ENCODE data around the gene RNF138. TPM values are rescaled to one million over a fixed set of nuclear protein-coding genes. Genes with fewer than 3 reads are reported as not detected.

Gene RNF138
- total RNA-seq, 1 donor from 2014 or later: 19.1 TPM

DNA sequence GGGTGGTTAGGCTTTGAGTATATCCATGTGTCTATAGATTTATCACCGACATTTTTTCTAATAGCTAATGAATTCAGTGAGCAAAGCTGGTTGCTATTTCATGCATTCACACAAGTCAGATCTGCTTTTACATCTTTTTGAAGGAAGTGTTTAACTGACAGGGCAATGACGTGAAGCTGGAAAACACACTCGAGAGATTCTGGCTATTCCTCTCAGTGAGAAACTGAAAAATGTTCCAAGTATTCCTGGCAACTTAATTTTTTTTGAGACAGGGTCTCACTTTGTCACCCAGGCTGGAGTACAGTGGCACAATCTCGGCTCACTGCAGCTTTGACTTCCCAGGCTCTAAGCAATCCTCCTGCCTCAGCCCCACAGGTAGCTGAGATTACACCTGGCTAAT lies 21.2 kb downstream of the RNF138 start:
- no peaks in the 10 kb centered on the region for H3K27me3 Mint-ChIP-seq (ENCODE audit: unreplicated experiment)
- H3K36me3 Mint-ChIP-seq (ENCODE audit: unreplicated experiment): peaks cover 29% of the 10 kb centered on the region
- no peaks in the 10 kb centered on the region for H3K9me3 Mint-ChIP-seq (ENCODE audit: unreplicated experiment)
- no peak for DNase-seq (ENCODE audit: extremely low spot score, unreplicated experiment)
- TF ChIP-seq, protein P1, sequence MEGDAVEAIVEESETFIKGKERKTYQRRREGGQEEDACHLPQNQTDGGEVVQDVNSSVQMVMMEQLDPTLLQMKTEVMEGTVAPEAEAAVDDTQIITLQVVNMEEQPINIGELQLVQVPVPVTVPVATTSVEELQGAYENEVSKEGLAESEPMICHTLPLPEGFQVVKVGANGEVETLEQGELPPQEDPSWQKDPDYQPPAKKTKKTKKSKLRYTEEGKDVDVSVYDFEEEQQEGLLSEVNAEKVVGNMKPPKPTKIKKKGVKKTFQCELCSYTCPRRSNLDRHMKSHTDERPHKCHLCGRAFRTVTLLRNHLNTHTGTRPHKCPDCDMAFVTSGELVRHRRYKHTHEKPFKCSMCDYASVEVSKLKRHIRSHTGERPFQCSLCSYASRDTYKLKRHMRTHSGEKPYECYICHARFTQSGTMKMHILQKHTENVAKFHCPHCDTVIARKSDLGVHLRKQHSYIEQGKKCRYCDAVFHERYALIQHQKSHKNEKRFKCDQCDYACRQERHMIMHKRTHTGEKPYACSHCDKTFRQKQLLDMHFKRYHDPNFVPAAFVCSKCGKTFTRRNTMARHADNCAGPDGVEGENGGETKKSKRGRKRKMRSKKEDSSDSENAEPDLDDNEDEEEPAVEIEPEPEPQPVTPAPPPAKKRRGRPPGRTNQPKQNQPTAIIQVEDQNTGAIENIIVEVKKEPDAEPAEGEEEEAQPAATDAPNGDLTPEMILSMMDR (IDR thresholded peaks at IDR 0.05): no peak
- H3K4me3 Mint-ChIP-seq (ENCODE audit: unreplicated experiment): no peak overlapping the region
- H3K4me1 Mint-ChIP-seq (ENCODE audit: unreplicated experiment): peaks cover 14% of the 10 kb centered on the region
- H3K27ac Mint-ChIP-seq (ENCODE audit: unreplicated experiment): no peak overlapping the region

DNA sequence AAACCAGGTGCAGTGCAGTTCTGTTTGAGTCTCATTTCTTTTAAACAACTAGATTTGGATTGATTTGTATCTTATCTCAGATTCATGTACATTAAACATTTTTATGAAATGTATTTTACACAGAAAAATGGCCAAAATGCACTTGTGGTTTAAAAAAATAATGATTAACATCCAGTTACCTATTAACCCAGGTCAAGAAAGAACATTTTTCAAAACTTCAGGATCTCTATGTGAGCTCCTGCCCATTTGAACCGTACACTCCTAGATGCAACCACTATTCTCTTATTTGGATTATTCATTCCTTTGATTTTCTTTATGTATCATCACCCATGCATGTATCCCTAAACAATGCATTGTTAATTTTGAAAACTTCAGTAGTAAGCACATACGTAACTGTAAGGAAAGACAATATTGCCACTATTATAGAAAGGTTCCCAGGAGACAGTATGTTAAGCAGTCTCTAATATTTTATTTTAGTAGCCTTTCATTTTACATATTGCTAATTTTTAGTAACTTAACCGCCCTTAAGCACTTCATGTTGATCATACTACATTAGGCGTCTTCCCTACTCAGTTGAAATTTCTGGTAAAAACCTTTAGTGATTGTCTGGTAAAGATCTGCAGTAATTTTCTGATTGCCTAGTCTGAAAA lies 22.7 kb downstream of the RNF138 start:
- Mint-ChIP-seq H3K4me3 (ENCODE audit: unreplicated experiment) (no peak overlapping the region), H3K9me3 (ENCODE audit: unreplicated experiment) (no peaks in the 10 kb centered on the region), H3K27me3 (ENCODE audit: unreplicated experiment) (no peaks in the 10 kb centered on the region), H3K27ac (ENCODE audit: unreplicated experiment) (no peak overlapping the region), H3K4me1 (ENCODE audit: unreplicated experiment) (peaks cover 16% of the 10 kb centered on the region), H3K36me3 (ENCODE audit: unreplicated experiment) (peaks cover 30% of the 10 kb centered on the region)
- TF ChIP-seq, protein P1 (IDR thresholded peaks at IDR 0.05): no peak
- DNase-seq (ENCODE audit: extremely low spot score, unreplicated experiment): no peak

DNA sequence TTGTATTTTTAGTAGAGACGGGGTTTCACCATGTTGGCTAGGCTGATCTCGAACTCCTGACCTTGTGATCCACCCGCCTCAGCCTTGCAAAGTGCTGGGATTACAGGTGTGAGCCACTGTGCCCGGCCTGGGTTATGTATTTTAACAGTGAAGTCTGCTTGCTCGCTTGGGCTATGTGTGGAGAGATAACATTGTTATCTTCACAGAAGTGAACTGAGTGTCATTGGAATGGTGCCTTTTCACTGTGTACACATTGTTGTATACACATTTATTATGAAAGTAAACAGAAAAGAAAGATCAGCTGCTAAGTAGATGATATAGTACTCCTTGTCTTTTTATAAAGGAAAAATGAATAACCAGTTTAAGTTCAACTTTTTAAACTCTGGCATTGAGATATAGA lies 30.4 kb downstream of the RNF138 start:
- TF ChIP-seq, protein P1 (IDR thresholded peaks at IDR 0.05): no peak

DNA sequence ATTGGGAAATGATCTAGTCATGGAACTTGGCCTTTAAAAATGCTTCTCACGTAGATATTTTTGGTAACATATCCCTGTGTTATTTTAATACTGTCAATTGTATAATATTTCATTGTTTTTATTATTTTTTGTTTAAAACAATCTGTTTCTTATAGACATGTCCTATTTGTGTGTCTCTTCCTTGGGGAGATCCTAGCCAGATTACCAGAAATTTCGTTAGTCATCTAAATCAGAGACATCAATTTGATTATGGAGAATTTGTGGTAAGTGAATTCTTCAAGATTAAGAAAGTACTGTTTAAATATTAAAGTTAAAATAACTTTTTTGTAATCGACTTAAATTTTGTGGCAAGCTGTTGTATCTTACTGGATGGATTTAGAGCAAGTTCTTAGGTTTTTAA lies 34.9 kb downstream of the RNF138 start:
- TF ChIP-seq, protein P1 (IDR thresholded peaks at IDR 0.05): no peak
- Mint-ChIP-seq H3K36me3 (ENCODE audit: unreplicated experiment) (peaks cover 19% of the 10 kb centered on the region), H3K9me3 (ENCODE audit: unreplicated experiment) (no peaks in the 10 kb centered on the region), H3K27ac (ENCODE audit: unreplicated experiment) (no peak overlapping the region), H3K27me3 (ENCODE audit: unreplicated experiment) (no peaks in the 10 kb centered on the region), H3K4me1 (ENCODE audit: unreplicated experiment) (no peaks in the 10 kb centered on the region), H3K4me3 (ENCODE audit: unreplicated experiment) (no peak overlapping the region)
- no peak for DNase-seq (ENCODE audit: extremely low spot score, unreplicated experiment)

More for the DNA sequence above, 30.4 kb downstream of the RNF138 start:
- Mint-ChIP-seq H3K27me3 (ENCODE audit: unreplicated experiment) (no peaks in the 10 kb centered on the region), H3K4me3 (ENCODE audit: unreplicated experiment) (no peak overlapping the region), H3K36me3 (ENCODE audit: unreplicated experiment) (peaks cover 17% of the 10 kb centered on the region), H3K9me3 (ENCODE audit: unreplicated experiment) (no peaks in the 10 kb centered on the region), H3K27ac (ENCODE audit: unreplicated experiment) (no peak overlapping the region), H3K4me1 (ENCODE audit: unreplicated experiment) (peaks cover 13% of the 10 kb centered on the region)
- DNase-seq (ENCODE audit: extremely low spot score, unreplicated experiment): no peak

DNA sequence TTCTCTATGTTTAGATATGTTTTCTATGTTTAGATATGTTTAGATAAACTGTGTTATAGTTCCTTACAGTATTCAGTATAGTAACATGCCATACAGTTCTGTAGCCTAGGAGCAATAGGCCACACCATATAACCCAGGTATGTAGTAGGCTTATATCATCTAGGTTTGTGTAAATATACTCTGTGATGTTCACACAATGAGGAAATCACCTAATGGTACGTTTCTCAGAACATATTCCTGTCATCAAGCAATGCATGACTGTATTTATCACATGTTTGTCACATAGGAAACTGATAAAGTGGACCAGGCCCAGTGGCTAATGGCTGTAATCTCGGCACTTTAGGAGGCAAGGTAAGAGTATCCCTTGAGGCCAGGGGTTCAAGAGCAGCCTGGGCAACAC lies 44.0 kb downstream of the RNF138 start:
- Mint-ChIP-seq H3K36me3 (ENCODE audit: unreplicated experiment) (peaks cover 3% of the 10 kb centered on the region), H3K9me3 (ENCODE audit: unreplicated experiment) (no peaks in the 10 kb centered on the region), H3K27ac (ENCODE audit: unreplicated experiment) (no peak overlapping the region), H3K4me3 (ENCODE audit: unreplicated experiment) (no peak overlapping the region), H3K27me3 (ENCODE audit: unreplicated experiment) (no peaks in the 10 kb centered on the region), H3K4me1 (ENCODE audit: unreplicated experiment) (no peaks in the 10 kb centered on the region)
- TF ChIP-seq, protein P1 (IDR thresholded peaks at IDR 0.05): no peak
- DNase-seq (ENCODE audit: extremely low spot score, unreplicated experiment): no peak

Measured in osteocyte (in vitro differentiated cells).